PC-9 (cell line): ENCODE measurements around the gene SETBP1. TPM values are rescaled to one million over a fixed set of nuclear protein-coding genes. Genes with fewer than 3 reads are reported as not detected.

Experiments
- BruUV-seq: library from RNA; stranded (reverse); fragments of 400-500 nt; replicated peaks from 2 replicates; lab custom pipeline; 2021; lab: Mats Ljungman, UMichigan
- CTCF ChIA-PET: fragments of 300-600 bp; sonication (Branson Sonifier 250); formaldehyde crosslinking; loops from one replicate; lab custom pipeline; 2022; ENCODE audit warnings: antibody characterized with exemption; lab: Charles Lee
- POLR2A ChIA-PET: fragments of 300-600 bp; sonication (Branson Sonifier 250); formaldehyde crosslinking; loops from one replicate; lab custom pipeline; 2022; ENCODE audit warnings: antibody characterized with exemption; ENCODE audit not compliant: unreplicated experiment; lab: Charles Lee
- DNase-seq, 2 experiments: peaks; one replicate each; pipeline versions ENCODE4 v3.0.0 to v3.0.0-alpha.2; 2015 to 2022; ENCODE audit warnings: mixed read lengths in 1 of 2
- H2AFZ ChIP-seq: fragments of 200-600 bp; sonication (generic); 2 replicates; pipeline ENCODE4 v1.8.1; 2017; ENCODE audit warnings: antibody characterized with exemption
- H3F3A ChIP-seq: fragments of 200-600 bp; sonication (generic); 2 replicates; pipeline ENCODE4 v1.8.1; 2017; ENCODE audit warnings: antibody characterized with exemption, mild to moderate bottlenecking, low read depth; ENCODE audit not compliant: insufficient read depth
- H3K27ac ChIP-seq: fragments of 200-600 bp; sonication (generic); 2 replicates; pipeline ENCODE4 v1.6.1; 2016; ENCODE audit warnings: mixed run types
- H3K27me3 ChIP-seq: fragments of 200-600 bp; sonication (generic); 2 replicates; pipeline ENCODE4 v1.6.1; 2016; ENCODE audit warnings: low read depth, mixed run types; ENCODE audit not compliant: insufficient read depth
- H3K36me3 ChIP-seq: fragments of 200-600 bp; sonication (generic); 2 replicates; pipeline ENCODE4 v1.6.1; 2016; ENCODE audit warnings: low read depth, mixed run types
- H3K4me1 ChIP-seq: fragments of 200-600 bp; sonication (generic); replicated peaks from 2 replicates; pipeline ENCODE4 v1.6.1; 2016; ENCODE audit warnings: mixed run types; ENCODE audit not compliant: insufficient read depth
- H3K4me2 ChIP-seq: fragments of 200-600 bp; sonication (generic); 2 replicates; pipeline ENCODE4 v1.6.1; 2017; ENCODE audit warnings: mixed run types
- H3K4me3 ChIP-seq: fragments of 200-600 bp; sonication (generic); 2 replicates; pipeline ENCODE4 v1.6.1; 2016; ENCODE audit warnings: mixed run types
- H3K79me2 ChIP-seq: fragments of 200-600 bp; sonication (generic); 2 replicates; pipeline ENCODE4 v1.6.1; 2017; ENCODE audit warnings: low read depth, mixed run types
- H3K9me2 ChIP-seq: fragments of 200-600 bp; sonication (generic); 2 replicates; pipeline ENCODE4 v1.8.1; 2017; ENCODE audit warnings: mild to moderate bottlenecking; ENCODE audit not compliant: insufficient read depth
- H3K9me3 ChIP-seq: fragments of 200-600 bp; sonication (generic); 2 replicates; pipeline ENCODE4 v1.8.1; 2016; ENCODE audit warnings: low read depth; ENCODE audit not compliant: insufficient read depth
- H4K20me1 ChIP-seq: fragments of 200-600 bp; sonication (generic); 2 replicates; pipeline ENCODE4 v1.8.1; 2017; ENCODE audit not compliant: insufficient read depth
- CTCF ChIP-seq: fragments of 200-600 bp; sonication (generic); conservative IDR thresholded peaks from 2 replicates; pipeline ENCODE4 v1.6.1; 2017; ENCODE audit warnings: mixed run types, antibody characterized with exemption, mild to moderate bottlenecking, moderate library complexity
- EZH2 ChIP-seq: fragments of 200-600 bp; sonication (generic); IDR thresholded peaks from 2 replicates; pipeline ENCODE4 v1.8.0; 2017; ENCODE audit warnings: antibody characterized with exemption, low read depth
- intact Hi-C: fragments of 100-400 bp; cut with micrococcal nuclease; formaldehyde crosslinking; loops from one replicate; pipeline ENCODE4 v1.10.0; 2022; ENCODE audit not compliant: unreplicated experiment
- total RNA-seq: library from RNA; stranded (reverse); gene quantifications from 2 replicates; pipeline ENCODE4 v1.2.3, GENCODE V29; 2021

Gene SETBP1
- total RNA-seq, 1 experiment from 2014 or later, result 9.0 TPM

GRCh38 chr18:44818668-44819403 lies 138.1 kb downstream of the SETBP1 start:
- no peak overlapping the region for H3K4me2 ChIP-seq
- peaks cover 36% of the 10 kb centered on the region for H3K4me1 ChIP-seq
- TF ChIP-seq EZH2 (no peak), CTCF (no peak)
- no peaks in the 10 kb centered on the region for H3K9me2 ChIP-seq
- ChIA-PET POLR2A (no interaction called here), CTCF (no interaction called here)
- no peak overlapping the region for H3K4me3 ChIP-seq
- intact Hi-C loops, result no loop called here
- no peaks in the 10 kb centered on the region for H4K20me1 ChIP-seq
- no peaks in the 10 kb centered on the region for H3K27me3 ChIP-seq
- H3K79me2 ChIP-seq, result no peaks in the 10 kb centered on the region
- H3K9me3 ChIP-seq, result no peaks in the 10 kb centered on the region
- no TSS peak for BruUV-seq
- no peak overlapping the region for H3K27ac ChIP-seq
- no peaks in the 10 kb centered on the region for H3F3A ChIP-seq
- no peaks in the 10 kb centered on the region for H3K36me3 ChIP-seq
- no peak overlapping the region for H2AFZ ChIP-seq
- no peak for DNase-seq

GRCh38 chr18:44819944-44820510 lies 139.3 kb downstream of the SETBP1 start:
- CTCF ChIA-PET, result no interaction called here
- DNase-seq, result no peak
- H3K9me3 ChIP-seq, result no peaks in the 10 kb centered on the region
- H4K20me1 ChIP-seq, result no peaks in the 10 kb centered on the region
- TF ChIP-seq EZH2 (no peak), CTCF (no peak)
- no peak overlapping the region for H3K4me2 ChIP-seq
- H3F3A ChIP-seq, result no peaks in the 10 kb centered on the region
- no peak overlapping the region for H3K4me3 ChIP-seq
- BruUV-seq, result no TSS peak
- H3K79me2 ChIP-seq, result no peaks in the 10 kb centered on the region
- no peaks in the 10 kb centered on the region for H3K36me3 ChIP-seq
- H2AFZ ChIP-seq, result no peak overlapping the region
- H3K27ac ChIP-seq, result no peak overlapping the region
- H3K4me1 ChIP-seq, result peaks cover 37% of the 10 kb centered on the region
- intact Hi-C loops, result loop anchor here (10.0 kb wide), 2 partner anchors 55 to 75 kb away; no protein-coding TSS in a partner anchor
- H3K27me3 ChIP-seq, result no peaks in the 10 kb centered on the region
- no peaks in the 10 kb centered on the region for H3K9me2 ChIP-seq
- POLR2A ChIA-PET, result no interaction called here

GRCh38 chr18:44821924-44822323 lies 141.2 kb downstream of the SETBP1 start:
- H3K79me2 ChIP-seq, result no peaks in the 10 kb centered on the region
- no peaks in the 10 kb centered on the region for H3K9me3 ChIP-seq
- no peaks in the 10 kb centered on the region for H3K27me3 ChIP-seq
- H3K4me3 ChIP-seq, result no peak overlapping the region
- H3K36me3 ChIP-seq, result no peaks in the 10 kb centered on the region
- H3K27ac ChIP-seq, result no peak overlapping the region
- TF ChIP-seq EZH2, result no peak
- TF ChIP-seq CTCF, result no peak
- CTCF ChIA-PET, result no interaction called here
- H2AFZ ChIP-seq, result no peak overlapping the region
- H4K20me1 ChIP-seq, result no peaks in the 10 kb centered on the region
- no peaks in the 10 kb centered on the region for H3F3A ChIP-seq
- intact Hi-C loops, result loop anchor here (10.0 kb wide), 2 partner anchors 57 to 73 kb away; no protein-coding TSS in a partner anchor
- H3K4me1 ChIP-seq, result peaks cover 44% of the 10 kb centered on the region
- H3K4me2 ChIP-seq, result no peak overlapping the region; the same call in 1 of the 2 replicates
- no peaks in the 10 kb centered on the region for H3K9me2 ChIP-seq
- POLR2A ChIA-PET, result no interaction called here
- no TSS peak for BruUV-seq
- DNase-seq, result peak in 1 of 2 experiments; percentile 55
